Uterus (tissue), 4 donors: ENCODE measurements around the gene LRRC39. TPM values are rescaled to one million over a fixed set of nuclear protein-coding genes. Genes with fewer than 3 reads are reported as not detected.

Experiments used
- DNase-seq, 2 donors: peaks; one replicate each; pipeline ENCODE4 v3.0.0-alpha.2; 2019 to 2020
- H3K27ac ChIP-seq, 2 donors: fragments of 200-600 bp; sonication (generic); 1 replicate in 1 of 2; 2 replicates in 1 of 2; pipeline ENCODE4 v1.5.1; 2016 to 2018
- H3K27me3 ChIP-seq, 2 donors: fragments of 200-600 bp; sonication (generic); one replicate each; pipeline ENCODE4 v1.5.1; 2018 to 2019; ENCODE audit warnings: control low read depth in 1 of 2
- H3K36me3 ChIP-seq, 2 donors: fragments of 200-600 bp; sonication (generic); one replicate each; pipeline ENCODE4 v1.5.1; 2019; ENCODE audit warnings: control low read depth in 1 of 2
- H3K4me1 ChIP-seq, 2 donors: fragments of 200-600 bp; sonication (generic); one replicate each; pipeline ENCODE4 v1.5.1; 2018 to 2019; ENCODE audit warnings: control low read depth in 1 of 2
- H3K4me3 ChIP-seq, 2 donors: fragments of 200-600 bp; sonication (generic); 1 replicate in 1 of 2; 2 replicates in 1 of 2; pipeline ENCODE4 v1.5.1; 2018 to 2019; ENCODE audit warnings: mild to moderate bottlenecking in 1 of 2
- H3K9me3 ChIP-seq, 2 donors: fragments of 200-600 bp; sonication (generic); one replicate each; pipeline ENCODE4 v1.5.1; 2019; ENCODE audit warnings: control low read depth in 1 of 2
- CTCF ChIP-seq, 4 experiments: fragments of 200-600 bp in 2 of 4; fragments of 450-650 bp in 2 of 4; sonication (generic) in 2 of 4; IDR thresholded peaks; one replicate each; pipeline ENCODE4 v1.5.1; 2016 to 2019; ENCODE audit warnings: antibody characterized with exemption in 4 of 4, mild to moderate bottlenecking in 2 of 4, moderate library complexity in 1 of 4
- POLR2A ChIP-seq, 2 donors: fragments of 450-650 bp; IDR thresholded peaks; one replicate each; pipeline ENCODE4 v1.6.1; 2016; ENCODE audit warnings: antibody characterized with exemption in 2 of 2, mild to moderate bottlenecking in 1 of 2, moderate library complexity in 1 of 2
- intact Hi-C: fragments of 100-400 bp; cut with DNase I; formaldehyde crosslinking; loops from one replicate; pipeline ENCODE4 v1.15.1; 2023; ENCODE audit warnings: low total_unique reads
- total RNA-seq, 4 donors: library from RNA; depleted of rRNA in 3 of 4; stranded (reverse); fragments of >200 nt in 3 of 4; gene quantifications; one replicate each; pipeline versions ENCODE4 v1.1.0 to v1.2.4, GENCODE V29; 2014 to 2023
- donor health status: DM: yes; HTN: yes; CAD: no.

LRRC39 gene
- total RNA-seq, 4 donors from 2014 or later = 1.2 to 2.6 (median 1.5) TPM; not detected in 1

GRCh38 chr1:100152271-100152670 is 25.8 kb downstream of the LRRC39 start:
- H3K4me3 ChIP-seq = no peak overlapping the region
- H3K36me3 ChIP-seq = no peaks in the 10 kb centered on the region
- H3K27me3 ChIP-seq = no peaks in the 10 kb centered on the region
- H3K9me3 ChIP-seq = no peaks in the 10 kb centered on the region
- no peaks in the 10 kb centered on the region for H3K4me1 ChIP-seq
- TF ChIP-seq CTCF (IDR thresholded peaks at IDR 0.05) = no peak
- no peak for TF ChIP-seq POLR2A (IDR thresholded peaks at IDR 0.05)
- H3K27ac ChIP-seq = no peak overlapping the region
- no peak for DNase-seq
- intact Hi-C loops = no loop called here

- no peak for DNase-seq
- Histone ChIP-seq H3K27ac (no peak overlapping the region), H3K9me3 (no peaks in the 10 kb centered on the region), H3K27me3 (no peaks in the 10 kb centered on the region), H3K4me1 (no peaks in the 10 kb centered on the region), H3K4me3 (no peak overlapping the region), H3K36me3 (no peaks in the 10 kb centered on the region)
- intact Hi-C loops = no loop called here
- TF ChIP-seq CTCF (IDR thresholded peaks at IDR 0.05) (no peak), POLR2A (IDR thresholded peaks at IDR 0.05) (no peak)
Measured at GRCh38 chr1:100151679-100152078, 26.4 kb downstream of the LRRC39 start.

DNA sequence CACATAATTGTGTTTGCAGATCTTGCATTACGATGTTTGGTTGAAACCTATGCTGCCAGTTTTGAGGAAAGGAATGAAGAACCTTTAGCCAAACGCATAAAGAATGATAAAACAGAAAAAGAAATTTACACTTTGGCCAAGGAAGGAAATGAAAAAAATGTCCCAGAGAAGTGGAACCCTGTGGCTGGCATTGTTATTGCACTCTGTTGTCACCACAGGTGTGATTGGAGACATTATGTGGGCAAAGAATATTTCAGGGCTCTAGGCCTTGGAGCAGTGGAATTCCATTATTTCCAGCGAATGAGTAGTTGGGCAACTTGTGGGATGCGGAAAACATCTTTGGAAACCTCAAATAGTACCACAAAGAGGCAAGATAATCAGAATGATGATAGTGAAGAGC is 30.2 kb downstream of the LRRC39 start:
- TF ChIP-seq POLR2A (IDR thresholded peaks at IDR 0.05) (no peak), CTCF (IDR thresholded peaks at IDR 0.05) (no peak)
- Histone ChIP-seq H3K27ac (no peak overlapping the region), H3K4me3 (no peak overlapping the region), H3K36me3 (no peaks in the 10 kb centered on the region), H3K27me3 (no peaks in the 10 kb centered on the region), H3K4me1 (no peaks in the 10 kb centered on the region), H3K9me3 (no peaks in the 10 kb centered on the region)
- no peak for DNase-seq
- intact Hi-C loops = no loop called here

DNA sequence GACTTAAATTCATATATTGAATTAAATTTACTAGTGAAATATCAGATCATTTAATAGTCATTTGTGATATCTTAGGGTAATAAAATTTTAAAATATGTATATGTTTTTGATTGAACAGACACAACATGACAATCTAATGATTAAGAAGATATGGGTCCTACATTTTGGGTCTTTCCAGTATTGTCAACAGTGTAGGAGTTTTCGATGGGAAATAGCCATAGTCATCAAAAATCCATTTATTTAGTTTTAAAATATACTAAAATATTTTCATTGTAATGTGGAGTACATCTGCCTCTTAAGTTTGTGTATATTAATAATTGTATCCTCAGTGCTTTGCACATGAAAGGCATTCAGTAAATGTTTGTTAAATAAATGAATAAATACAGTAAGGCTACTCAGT is 31.1 kb downstream of the LRRC39 start:
- intact Hi-C loops = no loop called here
- TF ChIP-seq CTCF (IDR thresholded peaks at IDR 0.05) (no peak), POLR2A (IDR thresholded peaks at IDR 0.05) (no peak)
- Histone ChIP-seq H3K9me3 (no peaks in the 10 kb centered on the region), H3K27me3 (no peaks in the 10 kb centered on the region), H3K27ac (no peak overlapping the region), H3K4me1 (no peaks in the 10 kb centered on the region), H3K36me3 (no peaks in the 10 kb centered on the region), H3K4me3 (no peak overlapping the region)
- no peak for DNase-seq

GRCh38 chr1:100145116-100145515 is 32.9 kb downstream of the LRRC39 start:
- Histone ChIP-seq H3K4me1 (no peaks in the 10 kb centered on the region), H3K27ac (no peak overlapping the region), H3K36me3 (no peaks in the 10 kb centered on the region), H3K27me3 (no peaks in the 10 kb centered on the region), H3K9me3 (no peaks in the 10 kb centered on the region), H3K4me3 (no peak overlapping the region)
- TF ChIP-seq CTCF (IDR thresholded peaks at IDR 0.05) (no peak), POLR2A (IDR thresholded peaks at IDR 0.05) (no peak)
- DNase-seq = no peak
- intact Hi-C loops = no loop called here
